Measurements from ENCODE around the gene CACUL1.
"Not testable (repeated sequence)": the region's sequence is repeated elsewhere in the genome, so short reads cannot be mapped to it uniquely, and the experiment has no call there.

CACUL1 gene

DNA sequence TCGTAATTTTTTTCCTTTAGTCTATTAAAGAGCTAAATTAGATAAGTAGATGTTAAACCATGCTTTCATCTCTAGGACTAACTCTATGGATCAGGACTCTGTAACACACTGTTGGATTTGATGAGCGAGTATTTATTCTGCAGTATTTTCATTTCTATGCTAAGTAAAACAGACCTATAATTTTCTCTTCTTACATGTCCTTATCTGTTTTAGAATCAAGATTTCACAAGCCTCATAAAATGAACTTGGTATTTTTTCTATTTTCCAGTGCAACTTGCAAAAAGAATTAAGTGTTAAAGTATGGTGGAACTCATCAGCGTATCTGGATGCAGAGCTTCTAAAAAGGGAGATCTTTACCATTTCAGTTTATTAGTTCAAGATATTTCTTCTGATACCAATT is 2.4 kb downstream of the CACUL1 start:
- no peak for DNase-seq (ENCODE audit: low spot score in 2 of 2)
- Mint-ChIP-seq H3K27ac (no peak overlapping the region), H3K4me3 (peak overlapping the region; percentile 83), H3K9me3 (no peaks in the 10 kb centered on the region), H3K4me1 (peaks cover 44% of the 10 kb centered on the region), H3K36me3 (peaks cover 21% of the 10 kb centered on the region)
- ATAC-seq: no peak

DNA sequence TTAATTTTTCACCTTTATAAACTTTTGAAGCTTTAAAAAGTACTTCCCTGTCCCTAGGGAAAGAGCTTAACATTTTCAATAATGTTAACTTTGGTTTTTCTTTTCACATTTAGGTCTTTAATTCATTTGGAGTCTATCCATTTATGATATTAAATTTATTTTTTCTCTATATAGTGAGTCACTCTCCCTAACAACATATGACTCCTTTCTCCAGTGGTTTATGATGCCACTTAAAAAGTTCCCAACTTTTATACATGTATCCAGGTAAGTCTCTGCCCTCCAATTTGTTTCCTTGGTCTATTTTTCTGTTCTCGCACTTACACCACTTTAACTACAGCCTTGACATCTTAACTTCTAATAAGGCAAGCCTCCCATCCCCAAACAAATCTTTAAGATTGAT is 3.5 kb downstream of the CACUL1 start:
- Mint-ChIP-seq H3K4me3 (no peak overlapping the region), H3K9me3 (no peaks in the 10 kb centered on the region), H3K4me1 (peaks cover 53% of the 10 kb centered on the region)

DNA sequence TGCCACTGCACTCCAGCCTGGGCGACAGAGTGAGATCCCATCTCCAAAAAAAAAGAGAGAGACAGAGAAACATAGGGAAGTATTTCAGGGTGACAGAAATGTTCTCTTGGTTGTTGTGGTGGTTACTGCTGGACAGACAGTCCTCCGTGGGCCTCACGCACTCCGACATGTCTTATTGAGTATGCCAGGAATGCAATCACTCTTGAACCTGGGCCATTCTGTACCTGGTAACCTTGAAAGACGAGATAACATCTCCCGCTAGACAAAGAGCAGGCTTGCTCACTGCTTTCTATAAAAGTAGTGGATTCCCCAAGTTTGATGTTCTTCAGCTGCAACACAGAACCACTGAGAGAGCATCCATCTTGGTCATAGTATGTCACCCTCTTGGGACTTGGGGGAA is 6.7 kb downstream of the CACUL1 start:
- DNase-seq (ENCODE audit: low spot score in 2 of 2): no peak
- Mint-ChIP-seq H3K36me3 (peaks cover 8% of the 10 kb centered on the region), H3K4me3 (no peak overlapping the region), H3K27ac (peak overlapping the region; percentile 53), H3K9me3 (no peaks in the 10 kb centered on the region), H3K4me1 (peaks cover 49% of the 10 kb centered on the region)
- ATAC-seq: no peak

More for the DNA sequence above, 3.5 kb downstream of the CACUL1 start:
- Mint-ChIP-seq H3K36me3 (peaks cover 24% of the 10 kb centered on the region), H3K27ac (no peak overlapping the region)
- DNase-seq (ENCODE audit: low spot score in 2 of 2) (no peak), ATAC-seq (no peak)

DNA sequence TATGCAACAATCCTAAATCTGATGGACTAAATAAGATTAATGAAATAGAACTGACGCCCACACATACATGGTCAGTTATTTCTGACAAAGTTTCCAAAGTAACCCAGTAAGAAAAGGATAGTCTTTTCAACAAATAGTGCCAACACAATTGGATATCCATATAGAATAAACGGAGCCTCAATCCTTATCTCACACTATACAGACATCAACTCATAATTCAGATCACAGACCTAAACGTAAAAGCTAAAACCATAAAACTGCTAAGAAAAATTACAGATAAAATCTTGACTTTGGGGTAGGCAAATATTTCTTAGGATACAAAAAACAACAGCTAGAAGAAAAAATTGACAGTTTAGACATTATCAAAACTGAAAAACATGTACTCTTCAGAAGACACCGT is 8.5 kb downstream of the CACUL1 start:
- Mint-ChIP-seq H3K9me3 (no peaks in the 10 kb centered on the region), H3K27ac (no peak overlapping the region), H3K36me3 (peaks cover 8% of the 10 kb centered on the region), H3K4me1 (peaks cover 55% of the 10 kb centered on the region), H3K4me3 (no peak overlapping the region)
- ATAC-seq (no peak), DNase-seq (ENCODE audit: low spot score in 2 of 2) (no peak)

DNA sequence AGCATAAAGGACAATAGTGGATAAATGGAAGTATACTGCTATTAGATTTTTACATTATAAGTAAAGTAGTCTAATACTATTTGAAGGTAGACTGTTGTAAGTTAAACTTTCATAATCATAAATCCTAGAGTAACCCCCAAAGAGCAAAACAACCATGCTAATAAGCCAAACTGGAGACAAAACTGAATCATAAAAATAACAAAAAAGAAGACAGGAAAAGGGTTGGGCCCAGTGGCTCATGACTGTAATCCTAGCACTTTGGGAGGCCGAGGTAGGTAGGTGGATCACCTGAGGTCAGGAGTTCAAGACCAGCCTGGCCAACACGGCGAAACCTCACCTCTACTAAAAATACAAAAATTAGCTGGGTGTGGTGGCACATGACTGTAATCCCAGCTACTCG is 9.7 kb downstream of the CACUL1 start:
- Mint-ChIP-seq H3K4me3 (no peak overlapping the region), H3K4me1 (peaks cover 53% of the 10 kb centered on the region), H3K36me3 (peaks cover 8% of the 10 kb centered on the region), H3K27ac (no peak overlapping the region), H3K9me3 (no peaks in the 10 kb centered on the region)
- ATAC-seq: no peak
- no peak for DNase-seq (ENCODE audit: low spot score in 2 of 2)

DNA sequence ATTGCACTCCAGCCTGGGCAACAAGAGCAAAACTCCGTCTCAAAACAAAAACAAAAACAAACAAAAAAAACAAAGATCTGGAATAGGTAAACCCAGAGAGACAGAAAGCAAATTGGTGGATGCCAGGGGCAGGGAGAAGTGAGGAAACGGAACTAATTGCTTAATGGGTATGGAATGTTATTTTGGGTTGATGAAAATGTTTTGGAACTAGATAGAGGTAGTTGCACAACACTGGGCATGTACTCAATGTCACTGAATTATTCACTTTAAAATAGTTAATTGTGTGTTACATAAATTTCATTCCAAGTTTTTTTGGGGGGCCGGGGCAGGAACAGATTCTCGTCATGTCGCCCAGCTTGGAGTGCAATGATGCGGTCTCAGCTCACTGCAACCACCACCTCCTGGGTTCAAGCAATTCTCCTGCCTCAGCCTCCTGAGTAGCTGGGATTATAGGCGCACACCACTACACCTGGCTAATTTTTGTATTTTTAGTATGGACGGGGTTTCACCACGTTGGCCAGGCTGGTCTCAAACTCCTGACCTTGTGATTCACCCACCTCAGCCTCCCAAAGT is 10.3 kb downstream of the CACUL1 start:
- not testable (repeated sequence) for H3K36me3 Mint-ChIP-seq; H3K9me3 Mint-ChIP-seq; DNase-seq (ENCODE audit: low spot score in 2 of 2); H3K27ac Mint-ChIP-seq; ATAC-seq; H3K4me3 Mint-ChIP-seq
- peaks cover 58% of the 10 kb centered on the region for H3K4me1 Mint-ChIP-seq

DNA sequence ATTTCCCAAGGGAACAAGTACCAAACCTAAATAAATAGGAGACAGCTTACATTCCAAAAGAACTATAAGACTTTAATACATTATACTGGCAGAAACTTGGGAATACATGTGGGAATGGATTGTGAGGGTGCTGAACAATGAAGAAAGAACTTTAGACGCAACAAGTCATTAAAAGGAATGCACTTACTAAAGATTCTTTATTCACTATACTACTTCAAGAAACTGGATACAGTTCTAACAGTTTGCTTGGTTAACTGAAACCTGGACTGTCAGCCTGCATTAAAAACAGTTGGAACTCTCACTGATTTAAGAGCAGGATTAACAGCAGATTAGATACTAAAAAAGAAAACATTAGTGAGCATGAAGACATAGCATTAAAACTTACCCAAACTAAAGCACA is 12.0 kb downstream of the CACUL1 start:
- DNase-seq (ENCODE audit: low spot score in 2 of 2) (no peak), ATAC-seq (no peak)
- Mint-ChIP-seq H3K27ac (no peak overlapping the region), H3K36me3 (peaks cover 7% of the 10 kb centered on the region), H3K4me3 (no peak overlapping the region), H3K4me1 (peaks cover 60% of the 10 kb centered on the region), H3K9me3 (no peaks in the 10 kb centered on the region)

DNA sequence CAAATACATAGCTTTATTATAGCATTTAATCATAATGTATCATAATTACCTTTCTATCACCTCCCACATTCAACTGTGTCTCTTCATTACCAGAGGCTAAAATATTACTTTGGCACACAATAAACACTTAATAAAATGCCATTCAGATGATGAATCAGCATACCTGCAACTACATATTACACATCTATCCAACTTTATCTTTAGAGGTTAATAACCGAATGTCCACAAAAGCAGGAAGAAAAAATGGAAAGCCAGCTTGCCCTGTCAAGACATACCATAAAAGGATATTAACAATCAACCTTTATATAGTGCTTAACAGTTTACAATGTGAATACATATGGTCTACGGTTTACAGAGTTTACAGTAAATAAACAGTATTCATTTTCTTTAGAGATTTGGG is 12.7 kb downstream of the CACUL1 start:
- no peak for ATAC-seq
- Mint-ChIP-seq H3K4me3 (no peak overlapping the region), H3K36me3 (no peaks in the 10 kb centered on the region), H3K4me1 (peaks cover 60% of the 10 kb centered on the region), H3K9me3 (no peaks in the 10 kb centered on the region), H3K27ac (no peak overlapping the region)
- no peak for DNase-seq (ENCODE audit: low spot score in 2 of 2)

DNA sequence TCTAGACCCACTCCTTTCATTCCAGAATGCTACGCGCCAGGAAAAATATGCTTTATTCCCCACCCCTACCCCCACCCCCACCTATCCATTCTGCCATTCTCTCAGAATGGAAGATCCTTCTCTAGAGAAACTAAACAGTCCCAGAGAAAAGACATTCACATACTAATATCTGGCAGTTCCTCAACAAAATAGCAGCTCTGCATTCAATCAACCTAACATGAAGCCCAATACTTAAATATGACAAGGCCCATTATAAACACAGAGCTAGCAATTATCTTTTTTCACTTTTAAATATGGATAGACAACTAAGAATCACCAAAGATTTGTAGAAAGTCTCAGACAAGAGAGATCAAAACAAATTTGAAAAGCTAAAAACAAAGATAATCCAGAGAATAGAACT is 16.4 kb downstream of the CACUL1 start:
- no peaks in the 10 kb centered on the region for H3K36me3 Mint-ChIP-seq
- H3K4me1 Mint-ChIP-seq: peaks cover 52% of the 10 kb centered on the region
- H3K4me3 Mint-ChIP-seq: no peak overlapping the region
- no peak for DNase-seq (ENCODE audit: low spot score in 2 of 2)
- no peaks in the 10 kb centered on the region for H3K9me3 Mint-ChIP-seq
- no peak for ATAC-seq
- H3K27ac Mint-ChIP-seq: no peak overlapping the region

DNA sequence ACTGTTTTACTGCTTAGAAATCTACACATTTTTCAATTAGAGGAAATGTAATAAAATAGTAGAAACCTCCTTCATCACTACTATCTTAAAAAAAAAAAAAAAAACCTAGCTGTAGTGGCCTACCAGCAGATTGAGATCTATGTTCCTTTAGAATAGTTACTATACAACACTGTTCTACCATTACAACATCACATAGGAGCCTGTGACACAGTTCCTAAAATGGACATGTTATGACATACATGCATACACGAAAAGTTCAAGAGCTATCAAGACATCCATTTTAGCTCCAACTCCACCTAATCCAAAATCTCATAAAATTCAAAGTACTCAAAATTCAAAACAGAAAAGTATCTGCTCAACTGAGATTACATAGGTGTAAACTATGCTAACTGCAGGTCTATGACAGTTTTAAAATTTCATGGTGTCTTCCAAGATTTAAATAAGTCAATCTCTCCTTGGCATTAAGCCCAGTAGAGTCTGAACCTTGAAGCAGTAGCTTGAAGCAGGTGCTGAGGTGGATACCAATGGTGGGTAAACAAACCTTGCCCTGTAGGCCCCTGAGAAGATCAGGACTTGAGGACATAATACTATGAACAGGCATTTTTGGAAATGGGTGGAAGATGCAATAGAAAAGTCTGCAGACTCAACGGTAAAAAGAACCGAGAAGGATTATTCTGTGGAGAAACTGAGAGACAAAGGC is 17.0 kb downstream of the CACUL1 start:
- peaks cover 55% of the 10 kb centered on the region for H3K4me1 Mint-ChIP-seq
- no peak overlapping the region for H3K4me3 Mint-ChIP-seq
- H3K9me3 Mint-ChIP-seq: no peaks in the 10 kb centered on the region
- no peaks in the 10 kb centered on the region for H3K36me3 Mint-ChIP-seq
- no peak overlapping the region for H3K27ac Mint-ChIP-seq
- no peak for ATAC-seq
- DNase-seq (ENCODE audit: low spot score in 2 of 2): no peak

DNA sequence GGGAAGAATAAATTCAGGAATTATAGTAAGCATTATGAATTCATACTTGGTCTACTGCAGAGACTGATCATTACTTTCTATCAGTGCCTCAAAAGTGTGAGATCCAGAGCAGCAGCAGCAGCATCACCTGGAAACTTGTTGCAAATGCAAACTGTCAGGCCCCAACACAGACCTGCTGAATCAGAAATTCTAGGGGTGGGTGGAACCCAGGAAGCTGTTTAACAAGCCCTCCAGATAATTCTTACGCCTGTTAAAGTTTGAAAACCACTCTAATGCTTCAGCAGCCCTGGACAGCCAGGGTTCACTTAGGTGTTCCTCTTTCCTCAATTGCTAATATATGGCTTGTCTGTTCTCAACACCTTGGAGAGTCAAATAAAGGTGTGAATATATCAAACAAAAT is 19.5 kb downstream of the CACUL1 start:
- Mint-ChIP-seq H3K27ac (no peak overlapping the region), H3K9me3 (no peaks in the 10 kb centered on the region), H3K4me3 (no peak overlapping the region), H3K4me1 (peaks cover 64% of the 10 kb centered on the region), H3K36me3 (no peaks in the 10 kb centered on the region)
- ATAC-seq (no peak), DNase-seq (ENCODE audit: low spot score in 2 of 2) (no peak)

DNA sequence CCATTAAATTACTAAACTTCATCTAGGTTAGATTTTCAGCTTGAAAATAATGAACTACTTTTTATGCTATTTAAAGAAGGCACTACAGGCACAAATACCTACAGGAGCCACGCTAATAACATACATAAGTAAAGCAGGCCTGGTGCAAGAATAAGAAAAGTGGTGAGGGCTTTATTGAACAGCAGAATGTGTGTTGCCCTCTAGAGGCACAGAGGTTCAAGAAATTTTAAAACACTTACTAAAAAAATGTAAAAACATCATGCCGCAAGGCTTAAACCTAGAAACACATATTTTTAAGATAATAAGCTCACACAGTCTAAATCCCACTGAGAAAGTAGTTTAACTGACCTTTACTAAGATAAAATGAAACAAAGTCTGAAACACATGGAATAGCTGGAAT is 20.3 kb downstream of the CACUL1 start:
- Mint-ChIP-seq H3K4me1 (peaks cover 68% of the 10 kb centered on the region), H3K36me3 (no peaks in the 10 kb centered on the region), H3K4me3 (no peak overlapping the region), H3K27ac (no peak overlapping the region), H3K9me3 (no peaks in the 10 kb centered on the region)
- ATAC-seq (no peak), DNase-seq (ENCODE audit: low spot score in 2 of 2) (no peak)

DNA sequence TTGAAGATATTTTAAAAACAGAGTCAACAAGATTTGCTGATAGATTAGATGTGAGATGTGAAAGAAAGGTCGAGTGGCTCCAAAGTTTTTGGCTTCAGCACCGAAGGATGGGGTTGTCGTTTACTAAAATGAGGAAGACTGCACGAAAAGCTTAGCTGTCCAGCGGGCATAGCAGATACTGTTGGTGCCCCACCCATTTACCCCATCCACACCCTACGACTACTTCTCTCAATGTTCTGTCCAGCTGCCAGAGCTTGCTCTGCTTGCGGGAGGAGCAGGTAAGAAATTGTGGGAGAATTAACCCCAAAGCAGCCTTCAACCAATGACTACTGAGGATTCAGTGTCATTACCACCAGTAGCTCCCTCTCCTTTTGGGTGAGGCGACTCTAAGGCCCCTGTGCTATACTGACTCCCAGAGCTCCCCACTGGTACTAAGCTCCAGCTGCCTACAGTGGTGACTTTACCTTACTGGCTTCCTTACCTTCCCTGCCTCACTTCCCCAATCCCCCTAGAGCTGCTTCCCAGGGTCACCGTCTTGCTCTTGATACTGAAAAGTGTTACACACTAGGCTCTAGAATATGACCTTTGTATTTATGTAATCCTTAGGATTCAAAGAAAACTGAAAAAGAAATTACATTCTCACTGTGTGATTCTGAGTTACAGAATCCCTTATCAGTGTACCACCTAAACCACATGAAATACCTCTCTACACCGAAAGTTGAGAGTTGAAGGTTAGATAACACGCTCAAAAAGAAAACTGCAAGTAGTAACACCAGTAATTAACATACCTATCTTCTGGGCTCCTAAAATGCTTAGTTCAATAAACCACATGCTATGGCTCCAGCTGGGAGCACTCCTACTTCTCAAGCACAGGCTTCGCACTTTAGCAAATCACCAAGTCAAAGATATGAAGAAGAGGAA is 22.3 kb downstream of the CACUL1 start:
- Mint-ChIP-seq H3K4me3 (peak overlapping the region; percentile 22), H3K4me1 (peaks cover 56% of the 10 kb centered on the region), H3K27ac (peak overlapping the region; percentile 24), H3K9me3 (no peaks in the 10 kb centered on the region), H3K36me3 (peaks cover 7% of the 10 kb centered on the region)
- peak; percentile 73 for ATAC-seq
- no peak for DNase-seq (ENCODE audit: low spot score in 2 of 2)

DNA sequence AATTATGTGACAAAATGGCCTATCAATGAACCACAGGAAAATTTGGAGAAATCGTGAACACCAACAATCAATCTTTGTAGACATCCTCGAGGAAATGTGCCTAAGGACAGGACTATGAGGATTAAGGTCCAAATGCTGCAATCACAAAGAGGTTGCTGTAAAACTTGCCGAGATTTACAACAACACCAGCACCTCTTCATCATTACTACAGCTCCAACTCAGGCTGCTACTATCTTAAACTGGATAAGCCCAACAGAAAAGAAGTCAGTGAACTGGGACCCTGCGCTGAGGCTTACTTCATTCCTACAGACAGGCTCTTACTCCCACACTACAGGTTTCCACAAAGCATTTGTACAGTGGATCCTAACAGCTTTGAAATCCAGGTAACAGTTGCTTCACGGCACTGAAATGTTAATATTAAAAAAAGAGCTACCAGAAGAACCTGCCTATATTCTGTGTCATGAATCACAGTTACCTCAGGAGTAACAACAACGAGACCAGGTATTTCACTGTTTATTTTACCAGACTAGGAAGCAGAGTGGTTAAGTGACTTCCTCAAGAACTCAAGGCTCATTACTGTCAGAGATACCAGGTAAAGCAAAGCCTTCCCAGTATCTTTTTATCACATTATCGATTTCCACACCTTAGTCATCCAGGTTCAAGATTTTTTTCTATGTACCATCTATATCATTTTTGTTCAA is 23.9 kb downstream of the CACUL1 start:
- Mint-ChIP-seq H3K4me3 (no peak overlapping the region), H3K9me3 (no peaks in the 10 kb centered on the region), H3K27ac (peak overlapping the region; percentile 32), H3K36me3 (peaks cover 15% of the 10 kb centered on the region), H3K4me1 (peaks cover 51% of the 10 kb centered on the region)
- DNase-seq (ENCODE audit: low spot score in 2 of 2) (no peak), ATAC-seq (no peak)

DNA sequence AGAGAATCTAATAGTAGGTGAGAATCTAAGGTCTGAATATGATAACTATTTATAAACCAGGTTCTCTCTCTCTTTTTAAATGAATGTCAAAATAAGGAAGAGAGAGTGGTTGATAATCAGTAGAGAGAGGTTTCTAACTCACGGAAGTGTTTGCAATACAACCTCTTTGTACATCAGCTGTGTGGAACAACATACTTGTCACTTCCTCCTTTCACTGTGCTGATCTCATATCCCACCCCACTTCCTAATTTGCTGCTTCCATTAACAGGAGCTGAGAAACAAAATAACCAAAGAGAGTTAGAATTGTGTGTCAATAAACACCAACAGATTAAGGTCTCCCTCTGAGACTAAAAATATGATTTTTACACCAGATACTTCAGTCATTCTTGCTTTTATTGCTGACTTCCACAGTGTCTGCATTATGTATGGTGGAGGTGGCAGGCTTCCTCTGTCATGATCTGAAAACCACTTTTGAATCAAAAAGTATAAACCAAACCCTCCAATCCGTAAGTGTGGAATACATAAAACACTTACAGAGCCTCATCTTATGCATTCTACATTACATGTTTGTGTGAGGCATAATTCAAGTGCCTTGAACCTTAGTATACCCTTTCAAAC is 25.0 kb downstream of the CACUL1 start:
- ATAC-seq (peak; percentile 75), DNase-seq (ENCODE audit: low spot score in 2 of 2) (no peak)
- Mint-ChIP-seq H3K9me3 (no peaks in the 10 kb centered on the region), H3K4me1 (peaks cover 48% of the 10 kb centered on the region), H3K36me3 (peaks cover 19% of the 10 kb centered on the region), H3K27ac (peak overlapping the region; percentile 55), H3K4me3 (no peak overlapping the region)
